Heart left ventricle (tissue), 13 donors: ENCODE measurements around the gene FETUB.

Experiments used
- POLR2A ChIP-seq, 2 donors: fragments of 450-650 bp; IDR thresholded peaks; one replicate each; pipeline ENCODE4 v1.6.1; 2017; ENCODE audit warnings: antibody characterized with exemption in 2 of 2, mild to moderate bottlenecking in 2 of 2, moderate library complexity in 2 of 2
- TF ChIP-seq, protein P1 (sequence below), 12 donors: fragments of 200-600 bp; sonication (generic) in 4 of 12; IDR thresholded peaks; one replicate each; pipeline versions ENCODE4 v1.5.0 to v1.8.0; 2018 to 2022; ENCODE audit warnings: antibody characterized with exemption in 12 of 12, mild to moderate bottlenecking in 5 of 12
- donor health status: ischemic (EF 13 %, LVEDD 7.1; RV severe dilation, severe dysfunction).
- donor health status: DM: no; HTN: yes; CAD: no.
- donor health status: DM: no; HTN: no; CAD: no.
- donor health status: ischemic (EF 25% LVEDD 6.9; RV normal size, moderate dysfunction).
- donor health status: ischemic (EF 25% LVEDD 5.7; RV mildly dilated, moderate dysfunction).
- donor health status: ischemic (EF 35%, LVEDD 5.7; RV mildly dilated, moderate dysfunction).
- donor health status: nonischemic (EF 11% LVEDD 7.7; RV severe dilation, severe dysfunction).
- donor health status: DM: yes; HTN: yes; CAD: no.
- donor health status: PGD.
- donor health status: ischemic (EF 29% LVEDD 5.4; RV normal size, mild dysfunction).
- donor health status: nonischemic (EF 23%, LVEDD 6.1; RV moderate dilation, normal function).

GRCh38 chr3:186628756-186629155 is 11.4 kb upstream of the FETUB start:
- TF ChIP-seq, protein P1, sequence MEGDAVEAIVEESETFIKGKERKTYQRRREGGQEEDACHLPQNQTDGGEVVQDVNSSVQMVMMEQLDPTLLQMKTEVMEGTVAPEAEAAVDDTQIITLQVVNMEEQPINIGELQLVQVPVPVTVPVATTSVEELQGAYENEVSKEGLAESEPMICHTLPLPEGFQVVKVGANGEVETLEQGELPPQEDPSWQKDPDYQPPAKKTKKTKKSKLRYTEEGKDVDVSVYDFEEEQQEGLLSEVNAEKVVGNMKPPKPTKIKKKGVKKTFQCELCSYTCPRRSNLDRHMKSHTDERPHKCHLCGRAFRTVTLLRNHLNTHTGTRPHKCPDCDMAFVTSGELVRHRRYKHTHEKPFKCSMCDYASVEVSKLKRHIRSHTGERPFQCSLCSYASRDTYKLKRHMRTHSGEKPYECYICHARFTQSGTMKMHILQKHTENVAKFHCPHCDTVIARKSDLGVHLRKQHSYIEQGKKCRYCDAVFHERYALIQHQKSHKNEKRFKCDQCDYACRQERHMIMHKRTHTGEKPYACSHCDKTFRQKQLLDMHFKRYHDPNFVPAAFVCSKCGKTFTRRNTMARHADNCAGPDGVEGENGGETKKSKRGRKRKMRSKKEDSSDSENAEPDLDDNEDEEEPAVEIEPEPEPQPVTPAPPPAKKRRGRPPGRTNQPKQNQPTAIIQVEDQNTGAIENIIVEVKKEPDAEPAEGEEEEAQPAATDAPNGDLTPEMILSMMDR (IDR thresholded peaks at IDR 0.05), result no peak
- TF ChIP-seq POLR2A (IDR thresholded peaks at IDR 0.05), result no peak
